ENCODE results near the gene CRYBG1.
A peak's percentile ranks its signal among the peaks of the same experiment; 100 is the strongest.
"Not testable (repeated sequence)": the region's sequence is repeated elsewhere in the genome, so short reads cannot be mapped to it uniquely, and the experiment has no call there.

CRYBG1 gene

DNA sequence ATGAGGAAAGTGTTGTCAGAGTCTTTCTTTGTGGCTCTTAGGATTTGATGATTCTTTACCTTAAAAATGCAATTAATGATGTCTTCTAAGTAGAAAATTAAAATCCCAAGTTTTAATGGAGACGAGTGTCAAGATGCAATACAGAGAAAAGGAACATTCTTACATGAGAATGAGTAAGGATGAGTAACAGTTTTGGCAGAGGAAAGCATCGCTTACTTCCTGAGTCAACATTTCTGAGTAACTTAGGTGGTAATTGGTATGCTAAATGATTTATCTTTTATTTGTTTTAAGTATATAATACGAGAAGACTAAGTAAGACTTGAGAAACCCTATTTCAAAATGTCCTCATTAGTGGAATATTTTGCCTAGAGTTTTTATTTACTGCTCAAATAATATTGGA is 167.5 kb downstream of the CRYBG1 start:
- DNase-seq (ENCODE audit: low read depth in 2 of 2) = no peak

- DNase-seq (ENCODE audit: low read depth in 2 of 2) = no peak
Observed at GRCh38 chr6:106528521-106528920, 168.0 kb downstream of the CRYBG1 start.

- DNase-seq (ENCODE audit: low read depth in 2 of 2) = no peak
Observed at GRCh38 chr6:106529438-106529837, 168.9 kb downstream of the CRYBG1 start.

DNA sequence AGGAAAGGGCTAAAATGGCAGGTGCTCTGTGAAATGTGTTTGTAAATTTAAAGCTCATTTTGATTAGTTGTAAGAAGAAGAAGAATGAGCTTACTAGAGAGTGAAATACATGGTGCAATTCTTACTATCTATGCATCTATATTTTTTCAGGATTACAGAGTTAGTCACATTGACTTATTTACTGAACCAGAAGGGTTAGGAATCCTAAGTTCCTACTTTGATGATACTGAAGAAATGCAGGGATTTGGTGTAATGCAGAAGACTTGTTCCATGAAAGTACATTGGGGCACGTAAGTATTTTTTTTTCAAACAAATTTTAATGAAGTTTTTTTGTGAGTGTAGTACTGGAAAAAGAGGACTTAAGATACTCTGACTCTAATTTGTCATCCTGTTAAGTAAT is 169.5 kb downstream of the CRYBG1 start:
- DNase-seq (ENCODE audit: low read depth in 2 of 2) = no peak

DNA sequence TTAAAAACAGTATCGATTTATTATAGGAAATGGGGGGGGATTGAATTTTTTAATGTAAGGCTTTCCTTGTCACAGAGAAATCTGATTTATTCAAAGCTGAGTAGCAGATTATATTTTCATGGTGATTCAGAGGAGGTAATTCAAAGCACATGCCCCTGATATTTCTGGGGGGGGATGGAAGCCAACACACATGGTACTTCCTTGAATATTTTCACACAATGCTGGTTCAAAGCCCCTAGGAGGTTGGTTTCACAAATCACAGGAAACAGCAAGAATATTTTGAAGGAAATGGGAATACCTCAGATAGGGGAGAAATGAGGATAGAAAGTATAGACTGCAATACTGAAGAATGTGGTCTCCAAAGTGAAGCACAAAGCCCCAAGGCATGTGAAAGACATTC is 170.0 kb downstream of the CRYBG1 start:
- DNase-seq (ENCODE audit: low read depth in 2 of 2) = no peak

- no peak for DNase-seq (ENCODE audit: low read depth in 2 of 2)
Observed at GRCh38 chr6:106533054-106533453, 172.5 kb downstream of the CRYBG1 start.

DNA sequence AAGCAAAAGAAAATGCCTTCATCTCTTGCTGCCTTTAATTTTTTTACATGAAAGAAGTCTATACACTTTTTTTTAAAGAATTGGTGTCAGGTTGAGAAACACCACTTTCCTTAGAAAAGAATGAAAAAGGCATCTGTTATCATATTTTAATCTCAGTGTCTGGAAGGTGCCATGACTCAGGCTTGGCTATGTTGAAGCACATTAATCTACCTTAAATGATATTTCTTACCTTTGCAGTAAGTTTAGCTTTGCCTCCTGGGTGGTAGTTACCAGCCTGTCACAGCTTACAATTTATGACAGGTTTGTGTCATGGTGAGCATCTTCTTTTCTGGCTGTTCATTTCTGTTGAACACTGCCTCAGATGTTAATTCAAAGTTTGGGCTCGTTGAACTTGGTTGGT is 173.5 kb downstream of the CRYBG1 start:
- DNase-seq (ENCODE audit: low read depth in 2 of 2) = no peak

GRCh38 chr6:106534564-106534982 is 174.1 kb downstream of the CRYBG1 start:
- peak in 1 of 2 donors; percentile 55 for DNase-seq (ENCODE audit: low read depth in 2 of 2)

DNA sequence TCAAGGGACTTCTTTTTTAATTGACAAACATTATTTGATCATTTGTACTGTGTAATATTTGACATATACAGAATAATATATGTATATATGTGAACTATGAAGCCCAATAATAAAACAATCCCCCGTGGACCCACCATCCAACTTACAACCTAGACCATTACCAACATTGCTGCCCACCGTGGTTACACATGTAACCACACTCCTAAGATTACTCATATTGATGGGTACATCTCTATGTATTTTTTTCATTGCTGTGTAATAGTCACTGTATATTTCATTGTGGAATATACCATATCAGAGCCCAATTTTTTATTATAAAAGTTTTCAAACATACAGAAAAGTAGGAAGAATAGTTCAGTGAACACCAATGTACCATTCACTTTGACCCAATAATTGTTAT is 174.5 kb downstream of the CRYBG1 start:
- no peak for DNase-seq (ENCODE audit: low read depth in 2 of 2)

DNA sequence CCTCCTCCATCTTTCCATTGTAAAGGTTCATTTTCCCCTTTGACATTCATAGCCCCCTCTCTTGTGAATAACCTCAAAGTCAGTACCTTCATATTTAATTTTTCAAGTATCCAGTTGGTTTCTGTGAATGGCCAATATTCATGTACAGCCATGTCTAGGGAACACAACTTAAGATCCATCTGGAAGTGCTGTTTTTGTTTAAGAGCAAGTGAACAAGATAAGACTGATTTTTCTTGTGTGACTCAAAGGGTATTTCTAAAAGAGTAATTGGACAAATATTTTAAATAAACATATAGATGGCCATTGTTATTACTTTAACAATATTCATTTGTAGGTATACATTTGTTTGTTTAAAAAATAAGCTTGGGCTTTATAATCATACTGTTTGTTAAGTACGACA is 175.8 kb downstream of the CRYBG1 start:
- DNase-seq (ENCODE audit: low read depth in 2 of 2) = no peak

- no peak for DNase-seq (ENCODE audit: low read depth in 2 of 2)
Observed at GRCh38 chr6:106536851-106537250, 176.3 kb downstream of the CRYBG1 start.

DNA sequence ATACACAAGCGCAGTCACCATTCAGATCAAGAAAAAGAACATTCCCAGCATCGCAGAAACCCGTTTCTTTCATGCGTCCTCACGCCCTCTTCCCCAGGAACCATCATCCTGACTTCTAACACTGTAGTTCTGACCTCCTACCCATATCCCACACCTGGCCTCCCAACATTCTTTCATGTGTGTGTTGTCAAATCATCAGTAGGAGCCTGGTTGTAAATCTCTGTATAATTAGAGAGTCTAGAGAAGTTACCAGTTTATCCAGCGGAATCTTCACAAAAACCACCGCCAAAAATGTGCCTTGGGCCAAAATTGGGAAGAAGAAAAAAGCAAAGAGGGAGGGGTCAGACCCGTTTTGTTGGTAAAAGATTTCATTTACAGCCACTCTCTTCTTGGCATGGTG is 177.1 kb downstream of the CRYBG1 start:
- no peak for DNase-seq (ENCODE audit: low read depth in 2 of 2)

DNA sequence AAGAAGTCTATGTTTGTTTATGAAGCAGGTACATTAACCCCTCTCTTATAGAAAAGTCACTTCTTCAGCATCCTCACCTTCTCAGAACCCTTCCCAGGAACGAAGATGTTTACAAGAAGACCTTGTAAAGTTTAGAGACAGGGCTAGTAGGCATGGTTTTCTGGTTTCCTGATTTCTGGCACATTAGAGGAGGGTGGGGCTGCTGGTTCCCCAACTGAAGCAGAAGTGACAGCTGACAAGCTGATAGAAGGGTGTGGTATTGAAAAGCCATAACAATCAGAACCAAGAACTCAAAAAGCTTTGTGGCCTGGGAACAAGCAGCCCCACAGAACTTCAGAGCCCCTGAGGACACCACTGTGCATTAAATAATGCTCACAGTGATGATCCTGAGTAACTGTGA is 177.6 kb downstream of the CRYBG1 start:
- DNase-seq (ENCODE audit: low read depth in 2 of 2) = no peak

DNA sequence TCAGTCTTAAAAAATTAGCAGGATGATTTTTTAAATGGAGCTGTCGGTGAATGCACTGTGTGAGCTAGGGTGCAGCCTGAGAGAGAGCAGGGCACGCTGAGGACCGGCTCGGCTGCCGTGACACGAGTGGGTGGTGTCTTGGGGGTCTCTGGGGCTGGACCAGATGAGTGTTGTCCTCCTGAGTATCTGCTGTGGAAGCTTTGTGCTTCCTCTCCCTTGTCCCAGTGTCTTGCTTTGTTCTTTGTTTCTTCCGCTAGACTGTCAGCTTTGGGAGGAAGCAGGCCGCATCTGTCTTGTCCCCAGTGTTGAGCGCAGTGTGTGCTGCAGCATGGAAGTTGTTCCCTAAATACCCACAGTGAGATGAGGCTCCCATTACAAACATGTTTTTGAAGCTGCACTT is 179.4 kb downstream of the CRYBG1 start:
- no peak for DNase-seq (ENCODE audit: low read depth in 2 of 2)

- DNase-seq (ENCODE audit: low read depth in 2 of 2) = no peak
Observed at GRCh38 chr6:106540432-106540831, 179.9 kb downstream of the CRYBG1 start.

DNA sequence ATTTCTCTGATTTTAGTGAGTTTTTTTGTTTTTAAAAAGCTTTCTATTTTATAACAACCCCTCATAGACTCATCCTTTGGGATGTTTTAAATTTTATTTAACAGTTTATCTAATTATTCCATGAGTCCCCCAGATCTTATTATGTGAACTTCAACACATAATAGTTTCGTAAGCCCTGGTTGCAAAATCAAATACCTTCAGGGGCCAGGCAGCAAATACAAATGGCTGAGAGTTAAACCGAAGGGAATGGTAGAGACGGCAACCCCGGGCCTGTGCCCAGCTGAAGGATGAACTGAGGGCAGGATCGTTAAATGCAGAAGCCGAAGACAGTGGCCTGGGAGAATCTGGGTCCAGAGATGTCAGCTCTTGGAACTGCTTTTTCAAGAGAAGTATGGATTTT is 180.4 kb downstream of the CRYBG1 start:
- DNase-seq (ENCODE audit: low read depth in 2 of 2) = no peak

GRCh38 chr6:106546261-106546690 is 185.8 kb downstream of the CRYBG1 start:
- no peak for DNase-seq (ENCODE audit: low read depth in 2 of 2)

DNA sequence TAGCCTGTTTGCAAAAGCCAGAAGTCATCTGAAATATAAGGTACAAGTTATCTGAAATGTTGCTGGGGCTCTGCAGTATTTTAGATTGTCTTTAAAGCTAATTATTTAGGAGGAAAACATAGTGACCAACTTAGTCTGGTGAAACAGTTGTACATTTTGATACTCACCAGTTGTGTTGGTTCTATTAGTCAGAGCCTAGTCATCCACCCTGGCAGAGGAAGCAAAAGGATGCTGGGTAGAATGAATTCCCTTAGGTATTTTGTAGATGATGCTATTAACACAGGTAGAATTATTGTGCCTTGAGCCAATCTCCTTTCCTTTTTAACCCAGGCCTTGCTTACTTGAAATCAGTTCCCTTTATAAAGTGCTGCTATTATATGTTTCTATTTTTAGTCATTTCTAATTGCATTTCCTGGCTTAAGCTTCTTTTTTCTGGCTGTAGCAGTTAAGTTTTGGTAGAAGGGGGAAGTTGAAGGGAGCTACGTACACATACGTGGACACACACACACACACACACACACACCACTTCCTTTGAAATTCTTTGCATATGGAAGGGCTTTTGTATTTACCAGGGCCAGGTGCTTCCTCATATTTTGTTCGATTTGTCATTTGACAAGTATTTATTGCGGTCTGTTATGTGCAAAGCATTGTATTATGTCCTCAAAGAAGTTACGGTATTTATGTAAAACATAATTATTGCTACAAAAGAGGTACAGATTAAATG is 186.3 kb downstream of the CRYBG1 start:
- DNase-seq (ENCODE audit: low read depth in 2 of 2) = no peak

- DNase-seq (ENCODE audit: low read depth in 2 of 2) = no peak
Observed at GRCh38 chr6:106547601-106548453, 187.3 kb downstream of the CRYBG1 start.

DNA sequence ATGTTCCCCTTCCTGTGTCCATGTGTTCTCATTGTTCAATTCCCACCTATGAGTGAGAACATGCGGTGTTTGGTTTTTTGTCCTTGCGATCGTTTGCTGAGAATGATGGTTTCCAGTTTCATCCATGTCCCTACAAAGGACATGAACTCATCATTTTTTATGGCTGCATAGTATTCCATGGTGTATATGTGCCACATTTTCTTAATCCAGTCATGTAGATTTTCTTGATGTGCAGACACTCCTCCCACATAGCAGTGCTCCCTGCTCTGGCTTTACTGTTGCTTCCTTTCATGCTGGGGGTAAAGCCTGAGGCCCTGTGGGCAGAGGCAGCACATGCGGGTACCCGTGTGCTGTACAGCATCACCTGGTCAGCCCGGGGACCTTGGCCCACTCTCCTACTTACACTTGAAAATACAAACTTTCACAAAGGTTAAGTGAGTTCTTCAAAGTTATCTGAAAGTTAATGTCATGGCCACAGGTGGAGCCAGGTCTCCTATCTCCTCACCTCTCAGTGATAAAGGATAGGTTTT is 188.5 kb downstream of the CRYBG1 start:
- DNase-seq (ENCODE audit: low read depth in 2 of 2) = not testable (repeated sequence)

GRCh38 chr6:106549521-106549920 is 189.0 kb downstream of the CRYBG1 start:
- no peak for DNase-seq (ENCODE audit: low read depth in 2 of 2)

- no peak for DNase-seq (ENCODE audit: low read depth in 2 of 2)
Observed at GRCh38 chr6:106551155-106551554, 190.6 kb downstream of the CRYBG1 start.

DNA sequence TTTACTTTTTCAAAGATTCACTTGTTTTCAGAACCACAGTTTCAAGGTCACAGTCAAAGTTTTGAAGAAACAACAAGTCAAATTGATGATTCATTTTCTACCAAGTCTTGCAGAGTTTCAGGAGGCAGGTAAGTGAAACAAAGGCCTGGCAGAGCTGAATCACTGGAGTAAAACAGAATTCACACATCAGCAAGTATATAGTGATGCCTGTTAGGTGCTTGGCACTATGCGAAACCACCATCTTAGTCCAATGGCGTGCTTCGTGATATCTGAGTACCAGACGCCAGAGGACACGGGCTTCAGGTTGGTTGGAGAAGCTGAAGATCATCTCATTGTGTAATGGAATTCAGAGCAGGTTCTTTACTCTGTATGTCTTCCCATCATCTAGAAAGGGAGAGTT is 192.9 kb downstream of the CRYBG1 start:
- DNase-seq (ENCODE audit: low read depth in 2 of 2) = peak in 1 of 2 donors; percentile 22

Measured in stimulated activated CD4-positive, alpha-beta T cell treated with anti-CD3 and anti-CD28 coated beads, Interleukin-4, amount 100 ng/mL, for 48 hours (primary cell).